Cardiac fibroblast (primary cell): ENCODE data around the gene PLXNA1.
A peak's percentile ranks its signal among the peaks of the same experiment; 100 is the strongest.

Experiments used
- DNase-seq, 2 donors: peaks; one replicate each; pipeline versions ENCODE4 v3.0.0 to v3.0.0-alpha.2; 2010; ENCODE audit warnings: low read depth in 2 of 2
- H3K4me3 ChIP-seq, 2 donors: replicated peaks in 1 of 2; 1 replicate in 1 of 2; 2 replicates in 1 of 2; pipeline ENCODE4 v1.5.1; 2011; ENCODE audit warnings: low read depth in 2 of 2, low read length in 2 of 2, mild to moderate bottlenecking in 2 of 2, moderate library complexity in 1 of 2
- CTCF ChIP-seq: IDR thresholded peaks from one replicate; pipeline ENCODE4 v1.5.1; 2011; ENCODE audit warnings: low read depth, mild to moderate bottlenecking, low read length, inconsistent platforms

The PLXNA1 gene

GRCh38 chr3:127016043-127016343, 33.1 kb downstream of the PLXNA1 start:
- no peak for TF ChIP-seq CTCF
- DNase-seq, result no peak
- no peak overlapping the region for H3K4me3 ChIP-seq

DNA sequence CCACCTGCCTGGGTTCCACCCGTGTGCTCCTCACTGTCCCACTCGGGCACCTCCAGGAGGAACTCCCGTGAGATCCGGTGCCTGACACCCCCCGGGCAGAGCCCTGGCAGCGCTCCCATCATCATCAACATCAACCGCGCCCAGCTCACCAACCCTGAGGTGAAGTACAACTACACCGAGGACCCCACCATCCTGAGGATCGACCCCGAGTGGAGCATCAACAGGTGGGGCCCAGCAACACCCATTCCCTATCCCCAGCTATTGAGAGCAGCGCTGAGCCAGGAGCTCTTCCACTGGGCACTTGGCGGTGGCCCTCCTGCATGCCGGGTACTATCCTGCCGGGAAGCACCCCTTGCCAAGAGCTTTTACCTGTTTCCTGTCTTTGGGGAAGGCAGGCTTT, 33.5 kb downstream of the PLXNA1 start:
- no peak for TF ChIP-seq CTCF
- DNase-seq, result no peak
- H3K4me3 ChIP-seq, result no peak overlapping the region

DNA sequence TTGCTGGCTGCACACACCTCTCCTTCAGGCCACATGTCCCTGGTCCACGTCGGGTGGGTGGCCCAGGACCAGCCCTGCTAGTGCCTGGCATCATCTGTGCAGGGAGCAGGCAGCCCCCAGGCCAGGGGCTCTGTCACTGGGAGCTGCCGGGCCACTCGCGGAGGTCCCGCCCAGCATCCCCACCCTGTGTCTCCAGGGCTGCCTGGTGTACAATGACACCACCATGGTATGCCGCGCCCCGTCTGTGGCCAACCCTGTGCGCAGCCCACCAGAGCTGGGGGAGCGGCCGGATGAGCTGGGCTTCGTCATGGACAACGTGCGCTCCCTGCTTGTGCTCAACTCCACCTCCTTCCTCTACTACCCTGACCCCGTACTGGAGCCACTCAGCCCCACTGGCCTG, 34.3 kb downstream of the PLXNA1 start:
- no peak for TF ChIP-seq CTCF
- DNase-seq, result no peak
- H3K4me3 ChIP-seq, result no peak overlapping the region

DNA sequence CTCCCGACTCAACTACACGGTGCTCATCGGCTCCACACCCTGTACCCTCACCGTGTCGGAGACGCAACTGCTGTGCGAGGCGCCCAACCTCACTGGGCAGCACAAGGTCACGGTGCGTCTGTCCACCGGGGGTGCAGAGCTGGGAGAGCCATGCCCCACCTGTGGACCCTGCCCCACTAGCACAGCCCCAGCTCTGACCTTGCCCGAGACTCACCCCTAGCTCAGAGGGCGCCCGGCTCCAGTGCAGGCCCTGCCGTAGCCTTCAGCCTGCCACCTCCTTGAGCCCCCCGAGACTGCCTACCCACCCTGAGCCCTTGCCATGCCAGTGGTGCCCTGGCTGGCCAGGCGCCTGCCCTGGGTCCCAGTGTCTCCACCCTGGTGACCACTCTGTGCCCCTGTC, 34.9 kb downstream of the PLXNA1 start:
- no peak for DNase-seq
- no peak overlapping the region for H3K4me3 ChIP-seq
- TF ChIP-seq CTCF, result no peak

- no peak overlapping the region for H3K4me3 ChIP-seq
- no peak for TF ChIP-seq CTCF
- no peak for DNase-seq
Observed at GRCh38 chr3:127018306-127018828, 35.5 kb downstream of the PLXNA1 start.

- no peak overlapping the region for H3K4me3 ChIP-seq
- DNase-seq, result peak; percentile 27 to 51
- TF ChIP-seq CTCF, result no peak
Observed at GRCh38 chr3:127019449-127019848, 36.5 kb downstream of the PLXNA1 start.

DNA sequence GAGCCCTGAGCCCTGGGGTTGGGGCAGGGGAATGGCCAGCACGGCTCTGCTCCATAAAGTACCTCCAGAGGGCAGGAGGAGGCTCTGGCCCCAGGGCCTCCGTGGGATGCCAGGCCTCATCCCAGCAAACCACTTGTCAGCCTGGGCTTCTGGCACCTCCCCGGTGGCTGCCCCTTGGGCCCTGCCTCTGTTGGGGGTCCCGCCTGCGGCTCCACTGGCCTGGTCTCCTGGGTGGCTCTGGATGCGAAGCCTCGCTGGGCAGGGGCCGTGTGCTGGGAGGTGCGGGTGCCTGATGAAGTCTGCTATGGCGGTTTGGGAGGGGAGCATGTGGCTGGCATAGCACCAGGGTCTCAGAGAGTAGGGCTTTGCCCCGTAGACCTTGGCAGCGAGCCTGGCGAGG, 37.6 kb downstream of the PLXNA1 start:
- DNase-seq, result no peak

More for the DNA sequence above, 37.6 kb downstream of the PLXNA1 start:
- H3K4me3 ChIP-seq, result no peak overlapping the region
- no peak for TF ChIP-seq CTCF
